Endothelial cell of umbilical vein (primary cell): ENCODE measurements around the gene FBXL2. TPM values are rescaled to one million over a fixed set of nuclear protein-coding genes. Genes with fewer than 3 reads are reported as not detected.
A peak's percentile ranks its signal among the peaks of the same experiment; 100 is the strongest.

ENCODE experiments used
- BruUV-seq: library from RNA; stranded (reverse); fragments of 400-500 nt; replicated peaks from 2 replicates; lab custom pipeline; 2021; lab: Mats Ljungman, UMichigan
- CTCF ChIA-PET: fragments of 300-600, 350-600 bp; sonication (Branson Sonifier 250); formaldehyde crosslinking; loops from one replicate; lab custom pipeline; 2021; ENCODE audit warnings: antibody characterized with exemption, inconsistent platforms; lab: Charles Lee
- POLR2A ChIA-PET: fragments of 300-600, 350-600 bp; sonication (Branson Sonifier 250); formaldehyde crosslinking; loops from one replicate; lab custom pipeline; 2021; ENCODE audit warnings: antibody characterized with exemption, inconsistent platforms; lab: Charles Lee
- DNase-seq: peaks from one replicate; pipeline ENCODE4 v3.0.0-alpha.2; 2011; ENCODE audit warnings: low read depth, low spot score
- FAIRE-seq: peaks from 2 replicates; lab custom pipeline; 2011; peaks lifted over from hg19 to GRCh38; lab: Jason Lieb, UNC
- H2AFZ ChIP-seq: 2 replicates; pipeline ENCODE4 v1.6.0; 2012; ENCODE audit warnings: low read depth, low read length, control low read depth, inconsistent platforms
- H3K27ac ChIP-seq: 2 replicates; pipeline ENCODE4 v1.5.1; 2011; ENCODE audit warnings: low read depth, mild to moderate bottlenecking, control low read depth, low read length, moderate library complexity; ENCODE audit not compliant: insufficient read depth
- H3K27me3 ChIP-seq, 2 experiments: 2 replicates each; pipeline versions ENCODE4 v1.6.0 to v1.6.1; 2011; ENCODE audit warnings: low read length in 2 of 2, mixed read lengths in 1 of 2; ENCODE audit not compliant: control insufficient read depth in 2 of 2, insufficient read depth in 2 of 2
- H3K36me3 ChIP-seq, 2 experiments: 2 replicates in 1 of 2; 3 replicates in 1 of 2; pipeline ENCODE4 v1.5.1; 2011; ENCODE audit warnings: low read length in 2 of 2, mild to moderate bottlenecking in 1 of 2, moderate library complexity in 1 of 2; ENCODE audit not compliant: control insufficient read depth in 2 of 2, insufficient read depth in 2 of 2; ENCODE audit errors: extremely low read depth in 1 of 2
- H3K4me1 ChIP-seq: 3 replicates; pipeline ENCODE4 v1.5.1; 2011; ENCODE audit warnings: mild to moderate bottlenecking, low read length; ENCODE audit not compliant: control insufficient read depth, insufficient read depth; ENCODE audit errors: extremely low read depth
- H3K4me2 ChIP-seq: 2 replicates; pipeline ENCODE4 v1.6.1; 2011; ENCODE audit warnings: low read length, control low read depth, mixed read lengths; ENCODE audit not compliant: insufficient read depth
- H3K4me3 ChIP-seq, 3 experiments: fragments of 200-600 bp in 1 of 3; sonication (generic), shearing (Covaris generic) in 1 of 3; replicated peaks in 1 of 3; 2 replicates each; pipeline ENCODE4 v1.5.1; 2011 to 2016; ENCODE audit warnings: control low read depth in 3 of 3, low read length in 3 of 3, mild to moderate bottlenecking in 2 of 3, inconsistent platforms in 1 of 3, low read depth in 1 of 3, moderate library complexity in 1 of 3; ENCODE audit not compliant: insufficient read depth in 1 of 3
- H3K79me2 ChIP-seq: 2 replicates; pipeline ENCODE4 v1.6.0; 2012; ENCODE audit warnings: low read length, inconsistent platforms; ENCODE audit not compliant: control insufficient read depth, insufficient read depth
- H3K9ac ChIP-seq: replicated peaks from 2 replicates; pipeline ENCODE3; 2011; ENCODE audit warnings: low read length, control low read depth; ENCODE audit not compliant: insufficient read depth; ENCODE audit errors: extremely low read depth
- H3K9me1 ChIP-seq: replicated peaks from 3 replicates; pipeline ENCODE4 v1.6.0; 2011; ENCODE audit warnings: mild to moderate bottlenecking, low read length; ENCODE audit not compliant: control insufficient read depth, insufficient read depth; ENCODE audit errors: extremely low read depth
- H3K9me3 ChIP-seq: replicated peaks from 2 replicates; pipeline ENCODE4 v1.5.1; 2012; ENCODE audit warnings: low read length, inconsistent platforms; ENCODE audit not compliant: control insufficient read depth, insufficient read depth
- H4K20me1 ChIP-seq: replicated peaks from 2 replicates; pipeline ENCODE3; 2011; ENCODE audit warnings: mild to moderate bottlenecking, low read length; ENCODE audit not compliant: control insufficient read depth, insufficient read depth; ENCODE audit errors: extremely low read depth
- CTCF ChIP-seq, 2 donors: IDR thresholded peaks; 1 replicate in 1 of 2; 2 replicates in 1 of 2; pipeline ENCODE4 v1.5.1; 2011; ENCODE audit warnings: low read length in 2 of 2, mild to moderate bottlenecking in 2 of 2, moderate library complexity in 2 of 2, control low read depth in 1 of 2, inconsistent platforms in 1 of 2, low read depth in 1 of 2; ENCODE audit not compliant: insufficient read depth in 1 of 2; ENCODE audit errors: extremely low read depth in 1 of 2
- EZH2 ChIP-seq: IDR thresholded peaks from 2 replicates; pipeline ENCODE4 v1.6.1; 2012; ENCODE audit warnings: borderline replicate concordance, low read depth, mild to moderate bottlenecking, moderate library complexity, low read length, inconsistent platforms; ENCODE audit not compliant: severe bottlenecking
- FOS ChIP-seq: IDR thresholded peaks from 2 replicates; pipeline ENCODE4 v1.6.1; 2011; ENCODE audit warnings: mild to moderate bottlenecking, low read length, moderate library complexity, borderline replicate concordance; ENCODE audit not compliant: insufficient read depth
- GATA2 ChIP-seq: IDR thresholded peaks from 2 replicates; pipeline ENCODE4 v1.7.0; 2011; ENCODE audit warnings: low read depth, mild to moderate bottlenecking, moderate library complexity, mixed read lengths, low read length; ENCODE audit not compliant: insufficient read length, insufficient read depth
- JUN ChIP-seq: IDR thresholded peaks from 2 replicates; pipeline ENCODE4 v1.6.1; 2011; ENCODE audit warnings: borderline replicate concordance, low read depth; ENCODE audit not compliant: insufficient read length, insufficient read depth
- MAX ChIP-seq: IDR thresholded peaks from 2 replicates; pipeline ENCODE4 v1.6.1; 2011; ENCODE audit not compliant: insufficient read depth, insufficient read length
- MYC ChIP-seq: IDR thresholded peaks from one replicate; pipeline ENCODE4 v1.6.1; 2011; ENCODE audit warnings: mild to moderate bottlenecking, low read depth, low read length
- POLR2A ChIP-seq: IDR thresholded peaks from 2 replicates; pipeline ENCODE4 v1.6.1; 2012; ENCODE audit warnings: low read depth, mild to moderate bottlenecking, control low read depth, low read length
- POLR2AphosphoS5 ChIP-seq: IDR thresholded peaks from 2 replicates; pipeline ENCODE4 v1.6.1; 2012; ENCODE audit warnings: low read depth, mild to moderate bottlenecking, control low read depth, low read length, moderate library complexity; ENCODE audit not compliant: insufficient read depth
- dilution Hi-C: fragments of 300-500 bp; cut with MboI; formaldehyde crosslinking; loops from one replicate; pipeline ENCODE4 v1.15.0; 2019; ENCODE audit warnings: low sequenced_read_pairs; ENCODE audit not compliant: extremely low pct_ligation_motif_present
- intact Hi-C: fragments of 100-400 bp; cut with micrococcal nuclease; formaldehyde crosslinking; loops from one replicate; pipeline ENCODE4 v1.10.0; 2022
- polyA plus RNA-seq, 4 experiments: library from polyadenylated mRNA; depleted of rRNA in 3 of 4; stranded (reverse) in 3 of 4; unstranded in 1 of 4; fragments of >200 nt; gene quantifications; 2 replicates each; pipeline versions ENCODE4 v1.2.1 to v1.2.3, GENCODE V29; 2011 to 2012; ENCODE audit warnings: missing spikeins in 1 of 4
- total RNA-seq: library from RNA; stranded (reverse); gene quantifications from 2 replicates; pipeline ENCODE4 v1.2.3, GENCODE V29; 2021

Gene FBXL2
- total and polyA plus RNA-seq, 2 donors (not counting 3 experiments of a cell fraction or from before 2014, with no cell fraction given), result 21.7 to 44.7 TPM

GRCh38 chr3:33391255-33391995 lies 114.2 kb downstream of the FBXL2 start:
- dilution Hi-C loops (no loop called here), intact Hi-C loops (loop anchor here (5.0 kb wide), 1 partner anchor 326 kb away; the partner anchor contains the start of gene CLASP2)
- Histone ChIP-seq H3K27ac (peak overlapping the region; percentile 48), H3K4me3 (no peak overlapping the region), H3K9me3 (no peaks in the 10 kb centered on the region), H3K4me2 (no peak overlapping the region), H3K27me3 (no peaks in the 10 kb centered on the region), H2AFZ (no peak overlapping the region), H3K9me1 (no peaks in the 10 kb centered on the region), H3K79me2 (peaks cover 16% of the 10 kb centered on the region), H3K36me3 (peaks cover 18 to 38% of the 10 kb centered on the region in 2 experiments), H3K9ac (no peak overlapping the region), H4K20me1 (no peaks in the 10 kb centered on the region), H3K4me1 (peaks cover 46% of the 10 kb centered on the region)
- DNase-seq, result no peak
- BruUV-seq, result no TSS peak
- CTCF ChIA-PET, result interaction anchor here (1.0 to 1.2 kb wide), 2 partner anchors 19 to 39 kb away, joined by 3 to 7 read pairs; no protein-coding TSS in a partner anchor
- POLR2A ChIA-PET, result no interaction called here
- FAIRE-seq, result no peak
- TF ChIP-seq POLR2A (no peak), POLR2AphosphoS5 (no peak), FOS (no peak), JUN (no peak), GATA2 (no peak), CTCF (IDR thresholded peaks at IDR 0.05; ENCODE audit: extremely low read depth in 1 of 2, insufficient read depth in 1 of 2, low read depth in 1 of 2, low read length in 2 of 2) (no peak), EZH2 (no peak), MYC (no peak), MAX (no peak)
